Gastrocnemius medialis (tissue), 4 donors: ENCODE data around the gene HHATL. TPM values are rescaled to one million over a fixed set of nuclear protein-coding genes. Genes with fewer than 3 reads are reported as not detected.
A peak's percentile ranks its signal among the peaks of the same experiment; 100 is the strongest.
"Not testable (repeated sequence)": the region's sequence is repeated elsewhere in the genome, so short reads cannot be mapped to it uniquely, and the experiment has no call there.

Experiments used
- ATAC-seq, 2 donors: fragments of 150-250 bp; one replicate each; pipeline ENCODE4 v1.9.1; 2016
- DNase-seq, 2 donors: peaks; one replicate each; pipeline ENCODE4 v3.0.0-alpha.2; 2019
- H3K27ac ChIP-seq, 4 donors: fragments of 200-600 bp; sonication (generic); 1 replicate in 1 of 4; 2 replicates in 3 of 4; pipeline ENCODE4 v1.5.1; 2016 to 2018; ENCODE audit warnings: mild to moderate bottlenecking in 2 of 4, moderate library complexity in 1 of 4
- H3K27me3 ChIP-seq, 3 donors: fragments of 200-600 bp; sonication (generic) in 2 of 3; 1 replicate in 1 of 3; 2 replicates in 2 of 3; pipeline versions ENCODE4 v1.5.1 to v1.6.0; 2016 to 2019; ENCODE audit warnings: mild to moderate bottlenecking in 1 of 3, moderate library complexity in 1 of 3
- H3K36me3 ChIP-seq, 2 donors: fragments of 200-600 bp; sonication (generic) in 1 of 2; one replicate each; pipeline ENCODE4 v1.5.1; 2017 to 2018
- H3K4me1 ChIP-seq, 2 donors: fragments of 200-600 bp; sonication (generic) in 1 of 2; one replicate each; pipeline ENCODE4 v1.5.1; 2016 to 2017; ENCODE audit warnings: mild to moderate bottlenecking in 2 of 2
- H3K4me3 ChIP-seq, 4 donors: fragments of 200-600 bp; sonication (generic) in 3 of 4; 1 replicate in 1 of 4; 2 replicates in 3 of 4; pipeline ENCODE4 v1.5.1; 2016 to 2019; ENCODE audit warnings: mild to moderate bottlenecking in 2 of 4
- H3K9me3 ChIP-seq, 3 donors: fragments of 200-600 bp; sonication (generic) in 2 of 3; 1 replicate in 1 of 3; 2 replicates in 2 of 3; pipeline ENCODE4 v1.5.1; 2016 to 2019
- POLR2A ChIP-seq, 2 donors: fragments of 450-650 bp; IDR thresholded peaks; one replicate each; pipeline ENCODE4 v1.6.1; 2017; ENCODE audit warnings: antibody characterized with exemption in 2 of 2, mild to moderate bottlenecking in 2 of 2, moderate library complexity in 2 of 2
- in situ Hi-C, 4 donors: fragments of 200-750 bp; cut with MboI; loops; one replicate each; pipeline versions ENCODE4 v1.15.0 to v1.8.0; 2017; ENCODE audit warnings: low sequenced_read_pairs in 4 of 4
- intact Hi-C: fragments of 100-400 bp; cut with DNase I; formaldehyde crosslinking; loops from one replicate; pipeline ENCODE4 v1.15.1; 2023; ENCODE audit warnings: low total_unique reads
- total RNA-seq, 4 donors: library from RNA; depleted of rRNA; stranded (reverse); fragments of >200 nt; gene quantifications; one replicate each; pipeline versions ENCODE4 v1.1.0 to v1.2.3, GENCODE V29; 2016
- TF ChIP-seq, protein P1 (sequence below), 5 experiments: fragments of 450-650 bp in 3 of 5; fragments of 200-600 bp in 2 of 5; sonication (generic) in 2 of 5; IDR thresholded peaks in 4 of 5; conservative IDR thresholded peaks in 1 of 5; 1 replicate in 4 of 5; 2 replicates in 1 of 5; pipeline ENCODE4 v1.5.1; 2016 to 2019; ENCODE audit warnings: antibody characterized with exemption in 5 of 5, mild to moderate bottlenecking in 3 of 5, moderate library complexity in 3 of 5

Gene HHATL
- total RNA-seq, 4 donors from 2014 or later: 78.0 to 309 (median 164) TPM

DNA sequence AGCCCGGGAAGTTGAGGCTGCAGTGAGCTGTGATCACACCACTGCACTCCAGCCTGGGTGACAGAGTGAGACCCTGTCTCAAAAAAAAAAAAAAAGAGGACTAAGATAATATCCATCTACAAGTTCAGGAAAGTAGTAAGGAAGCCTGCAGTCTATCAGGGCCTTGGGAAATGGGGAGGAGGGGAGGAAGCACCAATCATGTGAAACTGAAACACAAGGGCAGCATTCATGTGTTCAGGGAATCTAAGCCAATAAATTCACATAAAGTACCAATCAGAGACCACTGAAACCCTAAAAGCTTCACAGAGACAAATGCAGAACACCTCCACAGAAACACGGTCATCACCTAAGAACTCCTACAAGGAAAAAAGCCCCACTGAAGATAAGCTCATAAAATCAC, 22.9 kb upstream of the HHATL start:
- ATAC-seq (no peak), DNase-seq (no peak)
- no peak overlapping the region for H3K4me3 ChIP-seq
- no peaks in the 10 kb centered on the region for H3K36me3 ChIP-seq
- no peaks in the 10 kb centered on the region for H3K27me3 ChIP-seq
- intact Hi-C loops (no loop called here), in situ Hi-C loops (loop anchor here in 1 of 4 donors (25.0 kb wide), 1 partner anchor 138 kb away; the partner anchor contains the start of genes SEC22C and SS18L2)
- H3K27ac ChIP-seq: peak overlapping the region in 1 of 4 donors; percentile 35
- H3K9me3 ChIP-seq: no peaks in the 10 kb centered on the region
- TF ChIP-seq, protein P1, sequence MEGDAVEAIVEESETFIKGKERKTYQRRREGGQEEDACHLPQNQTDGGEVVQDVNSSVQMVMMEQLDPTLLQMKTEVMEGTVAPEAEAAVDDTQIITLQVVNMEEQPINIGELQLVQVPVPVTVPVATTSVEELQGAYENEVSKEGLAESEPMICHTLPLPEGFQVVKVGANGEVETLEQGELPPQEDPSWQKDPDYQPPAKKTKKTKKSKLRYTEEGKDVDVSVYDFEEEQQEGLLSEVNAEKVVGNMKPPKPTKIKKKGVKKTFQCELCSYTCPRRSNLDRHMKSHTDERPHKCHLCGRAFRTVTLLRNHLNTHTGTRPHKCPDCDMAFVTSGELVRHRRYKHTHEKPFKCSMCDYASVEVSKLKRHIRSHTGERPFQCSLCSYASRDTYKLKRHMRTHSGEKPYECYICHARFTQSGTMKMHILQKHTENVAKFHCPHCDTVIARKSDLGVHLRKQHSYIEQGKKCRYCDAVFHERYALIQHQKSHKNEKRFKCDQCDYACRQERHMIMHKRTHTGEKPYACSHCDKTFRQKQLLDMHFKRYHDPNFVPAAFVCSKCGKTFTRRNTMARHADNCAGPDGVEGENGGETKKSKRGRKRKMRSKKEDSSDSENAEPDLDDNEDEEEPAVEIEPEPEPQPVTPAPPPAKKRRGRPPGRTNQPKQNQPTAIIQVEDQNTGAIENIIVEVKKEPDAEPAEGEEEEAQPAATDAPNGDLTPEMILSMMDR (IDR thresholded peaks at IDR 0.05 in 4 of 5, conservative IDR thresholded peaks at IDR 0.05 in 1 of 5): no peak
- TF ChIP-seq POLR2A (IDR thresholded peaks at IDR 0.05): no peak
- peaks cover 48 to 52% of the 10 kb centered on the region in 2 donors for H3K4me1 ChIP-seq

DNA sequence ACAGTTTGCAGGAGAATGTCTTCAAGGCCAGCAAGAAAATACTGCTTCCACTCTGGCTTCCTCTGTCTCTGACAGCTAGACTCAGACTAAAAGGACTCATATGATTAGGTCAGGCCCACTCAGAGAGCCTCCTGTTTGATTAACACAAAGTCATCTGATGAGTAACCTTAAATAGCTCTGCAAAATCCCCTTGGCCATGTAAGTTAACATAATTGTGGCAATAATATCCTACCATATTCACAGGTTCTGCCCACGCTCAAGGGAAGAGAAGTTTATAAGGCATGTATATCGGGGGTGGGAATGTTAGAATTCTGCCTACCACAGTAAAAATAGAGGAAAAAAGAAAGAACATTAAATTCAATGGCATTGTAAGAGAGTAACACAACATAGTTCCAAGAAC, 20.6 kb upstream of the HHATL start:
- H3K27ac ChIP-seq: peak overlapping the region; percentile 69 to 77 (median 74)
- H3K9me3 ChIP-seq: no peaks in the 10 kb centered on the region
- H3K36me3 ChIP-seq: no peaks in the 10 kb centered on the region
- H3K27me3 ChIP-seq: no peaks in the 10 kb centered on the region
- ATAC-seq (no peak), DNase-seq (no peak)
- TF ChIP-seq, protein P1 (IDR thresholded peaks at IDR 0.05 in 4 of 5, conservative IDR thresholded peaks at IDR 0.05 in 1 of 5): no peak
- no peak for TF ChIP-seq POLR2A (IDR thresholded peaks at IDR 0.05)
- H3K4me1 ChIP-seq: peaks cover 28 to 39% of the 10 kb centered on the region in 2 donors
- intact Hi-C loops (no loop called here), in situ Hi-C loops (no loop called here)
- H3K4me3 ChIP-seq: no peak overlapping the region

DNA sequence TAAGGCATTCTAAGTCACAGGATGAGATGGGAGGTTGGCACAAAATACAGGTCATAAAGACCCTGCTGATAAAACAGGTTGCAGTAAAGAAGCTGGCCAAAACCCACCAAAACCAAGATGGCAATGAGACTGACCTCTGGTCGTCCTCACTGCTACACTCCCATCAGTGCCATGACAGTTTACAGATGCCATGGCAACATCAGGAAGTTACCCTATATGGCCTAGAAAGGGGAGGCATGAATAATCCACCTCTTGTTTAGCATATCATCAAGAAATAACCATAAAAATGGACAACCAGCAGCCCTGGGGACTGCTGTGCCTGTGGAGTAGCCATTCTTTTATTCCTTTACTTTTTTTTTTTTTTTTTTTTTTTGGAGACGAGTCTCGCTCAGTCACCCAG, 19.8 kb upstream of the HHATL start:
- H3K27me3 ChIP-seq, H3K9me3 ChIP-seq, H3K4me3 ChIP-seq, intact Hi-C loops, in situ Hi-C loops, H3K36me3 ChIP-seq, ATAC-seq: not testable (repeated sequence)
- DNase-seq: peak in 1 of 2 donors; percentile 3
- H3K4me1 ChIP-seq: peaks cover 22 to 31% of the 10 kb centered on the region in 2 donors
- peak overlapping the region; percentile 69 to 77 (median 74) for H3K27ac ChIP-seq

DNA sequence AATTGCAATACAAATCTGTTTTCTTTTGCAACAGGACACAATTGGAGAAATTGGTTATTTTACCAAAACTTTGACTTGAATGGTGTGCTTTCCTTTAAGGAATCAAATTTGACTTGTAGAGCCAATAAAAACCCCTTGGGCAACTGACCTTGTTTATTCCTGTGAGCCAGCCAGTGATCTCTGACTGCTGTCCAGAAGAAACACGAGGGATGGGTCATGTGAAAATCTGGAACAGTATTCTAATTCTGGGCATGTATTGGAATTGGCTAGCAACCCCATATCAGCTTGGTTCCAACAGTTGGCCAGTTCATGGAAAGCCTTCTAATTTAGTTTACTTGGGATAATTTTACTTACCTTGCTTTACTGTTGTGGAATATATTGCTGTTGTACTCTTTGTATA, 19.1 kb upstream of the HHATL start:
- peak in 1 of 2 donors; percentile 37 for DNase-seq
- TF ChIP-seq, protein P1 (IDR thresholded peaks at IDR 0.05 in 4 of 5, conservative IDR thresholded peaks at IDR 0.05 in 1 of 5): no peak
- TF ChIP-seq POLR2A (IDR thresholded peaks at IDR 0.05): no peak
- in situ Hi-C loops (no loop called here), intact Hi-C loops (loop anchor here (1.0 kb wide), 1 partner anchor 17 kb away; no protein-coding TSS in a partner anchor)
- no peaks in the 10 kb centered on the region for H3K36me3 ChIP-seq
- ATAC-seq: peak; percentile 84 to 92
- H3K27me3 ChIP-seq: no peaks in the 10 kb centered on the region
- peak overlapping the region; percentile 69 to 77 (median 74) for H3K27ac ChIP-seq
- no peak overlapping the region for H3K4me3 ChIP-seq
- H3K4me1 ChIP-seq: peaks cover 22 to 25% of the 10 kb centered on the region in 2 donors
- H3K9me3 ChIP-seq: no peaks in the 10 kb centered on the region

DNA sequence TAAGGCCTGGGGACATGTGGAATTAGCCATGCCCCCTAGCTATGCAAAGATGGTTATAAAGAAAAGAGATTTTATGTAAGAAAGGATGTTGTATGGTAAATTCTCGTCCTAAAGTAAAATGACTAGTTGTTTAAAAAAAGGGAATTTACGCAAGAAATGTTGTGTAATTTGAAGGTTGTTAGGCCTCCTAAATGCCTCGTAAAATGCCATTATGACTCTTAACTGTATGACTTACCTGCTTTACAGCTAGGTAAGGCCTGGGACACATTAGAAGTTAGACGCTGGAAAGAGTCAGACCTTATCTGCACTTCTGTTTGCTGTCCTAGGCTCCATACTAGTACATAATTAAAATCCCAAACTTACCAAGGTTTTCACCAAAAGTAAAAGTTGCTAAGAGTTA, 17.5 kb upstream of the HHATL start:
- no peaks in the 10 kb centered on the region for H3K36me3 ChIP-seq
- in situ Hi-C loops (no loop called here), intact Hi-C loops (no loop called here)
- H3K27me3 ChIP-seq: no peaks in the 10 kb centered on the region
- TF ChIP-seq POLR2A (IDR thresholded peaks at IDR 0.05): no peak
- TF ChIP-seq, protein P1 (IDR thresholded peaks at IDR 0.05 in 4 of 5, conservative IDR thresholded peaks at IDR 0.05 in 1 of 5): no peak
- no peak for DNase-seq
- no peak for ATAC-seq
- peak overlapping the region; percentile 69 to 77 (median 74) for H3K27ac ChIP-seq
- no peaks in the 10 kb centered on the region for H3K9me3 ChIP-seq
- no peak overlapping the region for H3K4me3 ChIP-seq
- peaks cover 22 to 25% of the 10 kb centered on the region in 2 donors for H3K4me1 ChIP-seq
